ENCODE results near the gene ENTPD7. TPM values are rescaled to one million over a fixed set of nuclear protein-coding genes. Genes with fewer than 3 reads are reported as not detected.

Gene ENTPD7
- total and polyA plus RNA-seq, 2 donors (not counting 1 experiment from before 2014, with no cell fraction given) = 0.75 to 6.2 TPM

GRCh38 chr10:99709480-99710229 is 50.3 kb downstream of the ENTPD7 start:
- H3K9ac ChIP-seq (ENCODE audit: low read length) = no peak overlapping the region
- ATAC-seq (ENCODE audit: low read depth) (no peak), DNase-seq (no peak)
- Mint-ChIP-seq H3K27me3 (no peaks in the 10 kb centered on the region), H3K27ac (no peak overlapping the region), H3K4me1 (no peaks in the 10 kb centered on the region), H3K9me3 (ENCODE audit: insufficient read depth) (no peaks in the 10 kb centered on the region), H3K4me3 (no peak overlapping the region)
- no peaks in the 10 kb centered on the region for H3K79me2 ChIP-seq (ENCODE audit: control insufficient read depth, insufficient read depth, low read length)
- no peak overlapping the region for H2AFZ ChIP-seq (ENCODE audit: insufficient read depth, low read depth, low read length, poor library complexity, severe bottlenecking)
- H3K9me3 ChIP-seq (ENCODE audit: control extremely low read depth in 1 of 3, control insufficient read depth in 2 of 3, insufficient read depth in 1 of 3, low read length in 2 of 3) = no peaks in the 10 kb centered on the region
- CTCF ChIA-PET = interaction anchor here (0.5 to 4.6 kb wide), 8 partner anchors 93 to 359 kb away, joined by 3 to 32 read pairs (median 6); no protein-coding TSS in a partner anchor
- no peak for TF ChIP-seq CTCF (IDR thresholded peaks at IDR 0.05)
- TF ChIP-seq EZH2 (IDR thresholded peaks at IDR 0.05; ENCODE audit: borderline replicate concordance, insufficient read depth, low read depth, low read length, poor library complexity, severe bottlenecking) = no peak
- H3K27me3 ChIP-seq (replicated peaks in 1 of 4; ENCODE audit: control extremely low read depth in 1 of 4, control insufficient read depth in 3 of 4, insufficient read depth in 4 of 4, low read length in 3 of 4) = no peaks in the 10 kb centered on the region
- POLR2A ChIA-PET = no interaction called here
- no peak overlapping the region for H3K27ac ChIP-seq (ENCODE audit: low read length in 2 of 2)
- peaks cover 12 to 26% of the 10 kb centered on the region in 2 experiments for H3K36me3 ChIP-seq (replicated peaks in 1 of 2; ENCODE audit: control extremely low read depth in 1 of 2, control insufficient read depth in 1 of 2, extremely low read depth in 1 of 2, insufficient read depth in 2 of 2, low read length in 1 of 2)
- WGBS (ENCODE audit: insufficient coverage) = 48% methylated on average over 4 of the region's 4 CpGs
- no peak overlapping the region for H3K4me2 ChIP-seq (replicated peaks; ENCODE audit: low read depth, low read length, poor library complexity, severe bottlenecking)
- intact Hi-C loops (cut with micrococcal nuclease) = loop anchor here (5.0 kb wide), 1 partner anchor 87 kb away; the partner anchor contains the start of gene SLC25A28
- no peaks in the 10 kb centered on the region for H4K20me1 ChIP-seq (ENCODE audit: control insufficient read depth, insufficient read depth, low read length, poor library complexity, severe bottlenecking)
- no peak overlapping the region for H3K4me3 ChIP-seq (ENCODE audit: control extremely low read depth in 1 of 5, extremely low read depth in 1 of 5, insufficient read depth in 1 of 5, low read depth in 2 of 5, low read length in 4 of 5)
- no peaks in the 10 kb centered on the region for H3K4me1 ChIP-seq (ENCODE audit: control insufficient read depth in 2 of 2, insufficient read depth in 2 of 2, low read length in 2 of 2)

- no peak overlapping the region for H3K9ac ChIP-seq (ENCODE audit: low read length)
- H3K4me3 ChIP-seq (ENCODE audit: control extremely low read depth in 1 of 5, extremely low read depth in 1 of 5, insufficient read depth in 1 of 5, low read depth in 2 of 5, low read length in 4 of 5) = no peak overlapping the region
- TF ChIP-seq EZH2 (IDR thresholded peaks at IDR 0.05; ENCODE audit: borderline replicate concordance, insufficient read depth, low read depth, low read length, poor library complexity, severe bottlenecking) (no peak), CTCF (IDR thresholded peaks at IDR 0.05) (peak; percentile 70)
- ATAC-seq (ENCODE audit: low read depth) = peak; percentile 51
- H3K4me1 Mint-ChIP-seq = no peaks in the 10 kb centered on the region
- H3K27me3 ChIP-seq (replicated peaks in 1 of 4; ENCODE audit: control extremely low read depth in 1 of 4, control insufficient read depth in 3 of 4, insufficient read depth in 4 of 4, low read length in 3 of 4) = no peaks in the 10 kb centered on the region
- no peaks in the 10 kb centered on the region for H3K9me3 ChIP-seq (ENCODE audit: control extremely low read depth in 1 of 3, control insufficient read depth in 2 of 3, insufficient read depth in 1 of 3, low read length in 2 of 3)
- H3K79me2 ChIP-seq (ENCODE audit: control insufficient read depth, insufficient read depth, low read length) = no peaks in the 10 kb centered on the region
- no peaks in the 10 kb centered on the region for H3K27me3 Mint-ChIP-seq
- H3K4me2 ChIP-seq (replicated peaks; ENCODE audit: low read depth, low read length, poor library complexity, severe bottlenecking) = no peak overlapping the region
- H3K4me1 ChIP-seq (ENCODE audit: control insufficient read depth in 2 of 2, insufficient read depth in 2 of 2, low read length in 2 of 2) = no peaks in the 10 kb centered on the region
- peak; percentile 65 for DNase-seq
- ChIA-PET POLR2A (no interaction called here), CTCF (interaction anchor here (0.8 to 4.6 kb wide), 19 partner anchors 16 to 1245 kb away, joined by 3 to 32 read pairs (median 4); no protein-coding TSS in a partner anchor)
- H3K4me3 Mint-ChIP-seq = no peak overlapping the region
- no peak overlapping the region for H3K27ac ChIP-seq (ENCODE audit: low read length in 2 of 2)
- peaks cover 13 to 30% of the 10 kb centered on the region in 2 experiments for H3K36me3 ChIP-seq (replicated peaks in 1 of 2; ENCODE audit: control extremely low read depth in 1 of 2, control insufficient read depth in 1 of 2, extremely low read depth in 1 of 2, insufficient read depth in 2 of 2, low read length in 1 of 2)
- intact Hi-C loops (cut with micrococcal nuclease) = loop anchor here (1.0 to 5.0 kb wide), 4 partner anchors 89 to 319 kb away; partner anchors contain the start of gene SLC25A28
- no peaks in the 10 kb centered on the region for H4K20me1 ChIP-seq (ENCODE audit: control insufficient read depth, insufficient read depth, low read length, poor library complexity, severe bottlenecking)
- H3K9me3 Mint-ChIP-seq (ENCODE audit: insufficient read depth) = no peaks in the 10 kb centered on the region
- no peak overlapping the region for H3K27ac Mint-ChIP-seq
- no peak overlapping the region for H2AFZ ChIP-seq (ENCODE audit: insufficient read depth, low read depth, low read length, poor library complexity, severe bottlenecking)
These were observed 51.9 kb downstream of the ENTPD7 start for GRCh38 chr10:99711129-99711719.

Measured in B cell (primary cell).